Epithelial cell of esophagus (primary cell): ENCODE data around the gene OR2T34.
"Not testable (repeated sequence)": the region's sequence is repeated elsewhere in the genome, so short reads cannot be mapped to it uniquely, and the experiment has no call there.

Experiments used
- DNase-seq: peaks from one replicate; pipeline ENCODE4 v3.0.0; 2010; ENCODE audit warnings: low read depth
- H3K4me3 ChIP-seq: 2 replicates; pipeline ENCODE4 v1.5.1; 2011; ENCODE audit warnings: mild to moderate bottlenecking, low read length, control low read depth
- TF ChIP-seq, protein P1 (sequence below): IDR thresholded peaks from 2 replicates; pipeline ENCODE4 v1.5.1; 2011; ENCODE audit warnings: low read depth, mild to moderate bottlenecking, low read length, control low read depth, inconsistent platforms; ENCODE audit not compliant: insufficient read depth; ENCODE audit errors: missing control alignments

Gene OR2T34, protein sequence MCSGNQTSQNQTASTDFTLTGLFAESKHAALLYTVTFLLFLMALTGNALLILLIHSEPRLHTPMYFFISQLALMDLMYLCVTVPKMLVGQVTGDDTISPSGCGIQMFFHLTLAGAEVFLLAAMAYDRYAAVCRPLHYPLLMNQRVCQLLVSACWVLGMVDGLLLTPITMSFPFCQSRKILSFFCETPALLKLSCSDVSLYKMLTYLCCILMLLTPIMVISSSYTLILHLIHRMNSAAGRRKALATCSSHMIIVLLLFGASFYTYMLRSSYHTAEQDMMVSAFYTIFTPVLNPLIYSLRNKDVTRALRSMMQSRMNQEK

DNA sequence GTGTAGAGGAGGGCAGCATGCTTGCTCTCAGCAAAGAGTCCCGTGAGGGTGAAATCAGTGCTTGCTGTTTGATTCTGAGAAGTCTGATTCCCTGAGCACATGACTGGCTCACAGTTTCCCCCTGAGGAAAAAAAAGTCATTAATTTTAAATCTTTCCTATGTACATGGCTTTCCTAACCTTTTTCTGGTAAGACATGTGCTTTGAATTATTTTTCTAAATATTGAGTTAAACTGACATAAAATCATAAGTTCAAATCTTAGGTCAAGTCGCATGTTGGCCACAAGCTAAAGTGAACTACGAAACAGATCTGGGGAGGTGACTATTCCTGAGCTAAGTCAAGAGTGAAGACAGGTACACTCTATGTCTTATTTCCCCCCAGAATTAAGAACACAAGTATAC, at the start of gene OR2T34:
Gene OR2T34 (minus strand): TSS at position 101 of the 400 bp plus-strand sequence. CDS start 0 bp downstream, at position 101.
- H3K4me3 ChIP-seq, DNase-seq: not testable (repeated sequence)

DNA sequence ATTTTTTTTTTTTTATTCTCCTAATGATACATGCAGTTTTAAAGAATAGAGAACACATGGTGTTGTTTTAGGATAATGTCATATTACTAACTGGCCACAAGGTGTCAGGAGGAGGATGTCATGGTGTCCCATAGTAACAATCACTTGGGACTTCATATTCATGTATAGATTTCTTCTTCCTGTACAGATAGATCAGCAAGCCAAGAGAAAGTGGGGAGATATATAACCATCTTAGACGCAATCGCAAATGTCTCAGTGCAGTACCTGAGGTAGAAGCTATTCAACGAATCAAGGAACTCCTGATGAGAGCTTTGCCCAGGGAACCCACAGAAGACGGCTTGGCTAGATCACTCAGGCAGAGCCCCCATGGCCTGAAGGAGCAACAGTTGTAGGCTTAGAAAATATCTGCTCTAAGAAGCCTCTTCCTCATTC, 48.0 kb upstream of the OR2T34 start:
- no peak overlapping the region for H3K4me3 ChIP-seq
- DNase-seq, result peak; percentile 41
- TF ChIP-seq, protein P1, sequence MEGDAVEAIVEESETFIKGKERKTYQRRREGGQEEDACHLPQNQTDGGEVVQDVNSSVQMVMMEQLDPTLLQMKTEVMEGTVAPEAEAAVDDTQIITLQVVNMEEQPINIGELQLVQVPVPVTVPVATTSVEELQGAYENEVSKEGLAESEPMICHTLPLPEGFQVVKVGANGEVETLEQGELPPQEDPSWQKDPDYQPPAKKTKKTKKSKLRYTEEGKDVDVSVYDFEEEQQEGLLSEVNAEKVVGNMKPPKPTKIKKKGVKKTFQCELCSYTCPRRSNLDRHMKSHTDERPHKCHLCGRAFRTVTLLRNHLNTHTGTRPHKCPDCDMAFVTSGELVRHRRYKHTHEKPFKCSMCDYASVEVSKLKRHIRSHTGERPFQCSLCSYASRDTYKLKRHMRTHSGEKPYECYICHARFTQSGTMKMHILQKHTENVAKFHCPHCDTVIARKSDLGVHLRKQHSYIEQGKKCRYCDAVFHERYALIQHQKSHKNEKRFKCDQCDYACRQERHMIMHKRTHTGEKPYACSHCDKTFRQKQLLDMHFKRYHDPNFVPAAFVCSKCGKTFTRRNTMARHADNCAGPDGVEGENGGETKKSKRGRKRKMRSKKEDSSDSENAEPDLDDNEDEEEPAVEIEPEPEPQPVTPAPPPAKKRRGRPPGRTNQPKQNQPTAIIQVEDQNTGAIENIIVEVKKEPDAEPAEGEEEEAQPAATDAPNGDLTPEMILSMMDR, result peak; percentile 44

- H3K4me3 ChIP-seq, result no peak overlapping the region
- DNase-seq, result no peak
- TF ChIP-seq, protein P1, result no peak
Observed at GRCh38 chr1:248621770-248622169, 47.2 kb upstream of the OR2T34 start.

DNA sequence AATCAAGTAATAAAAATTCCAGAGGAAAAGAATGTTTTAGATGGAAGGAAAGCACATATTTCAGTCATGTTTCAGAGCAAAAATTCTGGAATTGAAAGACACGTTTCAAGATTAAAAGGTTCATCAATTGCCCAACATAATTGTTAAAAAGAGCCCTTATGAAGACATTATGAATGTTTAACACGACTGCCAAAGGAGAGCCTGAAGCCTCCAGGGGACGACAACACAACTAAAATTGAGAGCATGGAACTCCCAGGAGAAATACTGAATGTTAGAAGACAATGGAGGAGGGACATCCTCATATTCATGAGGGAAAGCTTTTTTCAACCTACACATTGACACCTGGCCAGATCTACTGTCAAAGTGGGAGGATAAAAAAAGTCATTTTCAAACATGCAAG, 44.3 kb upstream of the OR2T34 start:
- peak; percentile 32 for DNase-seq
- no peak overlapping the region for H3K4me3 ChIP-seq
- TF ChIP-seq, protein P1, result peak; percentile 34

DNA sequence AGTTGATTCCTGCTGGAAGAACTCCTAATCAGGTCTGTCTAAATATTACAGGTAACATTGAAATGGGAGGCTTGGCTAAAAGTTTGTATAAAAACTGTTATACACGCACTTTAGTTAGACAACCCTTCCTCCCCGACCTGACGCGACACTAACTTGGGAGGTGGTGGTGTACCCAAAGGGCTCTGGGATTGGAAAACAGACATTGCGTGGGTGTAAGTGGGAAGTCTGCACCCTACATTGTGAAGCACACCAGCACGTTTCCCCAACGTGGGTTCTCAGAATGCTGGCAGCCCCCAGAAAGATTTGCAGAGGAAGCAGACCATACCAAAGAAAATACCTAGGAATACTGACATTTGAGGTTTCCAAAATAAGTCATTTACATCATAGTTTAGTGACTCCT, 43.6 kb upstream of the OR2T34 start:
- DNase-seq, result no peak
- no peak overlapping the region for H3K4me3 ChIP-seq
- TF ChIP-seq, protein P1, result no peak

GRCh38 chr1:248613742-248614141, 39.2 kb upstream of the OR2T34 start:
- TF ChIP-seq, protein P1, result no peak
- no peak for DNase-seq
- no peak overlapping the region for H3K4me3 ChIP-seq

- TF ChIP-seq, protein P1, result no peak
- no peak for DNase-seq
- H3K4me3 ChIP-seq, result no peak overlapping the region
Observed at GRCh38 chr1:248611883-248612414, 37.4 kb upstream of the OR2T34 start.
